CD14-positive monocyte (primary cell): ENCODE data around the gene BMP7. TPM values are rescaled to one million over a fixed set of nuclear protein-coding genes. Genes with fewer than 3 reads are reported as not detected.
A peak's percentile ranks its signal among the peaks of the same experiment; 100 is the strongest.

ENCODE experiments used
- DNase-seq, 3 donors: peaks; one replicate each; pipeline ENCODE4 v3.0.0-alpha.2; 2011 to 2022
- H2AFZ ChIP-seq: 2 replicates; pipeline ENCODE4 v1.6.0; 2012; ENCODE audit warnings: mild to moderate bottlenecking, low read depth, low read length, inconsistent platforms; ENCODE audit not compliant: insufficient read depth, poor library complexity, severe bottlenecking
- H3K27ac ChIP-seq, 2 donors: 1 replicate in 1 of 2; 2 replicates in 1 of 2; pipeline ENCODE4 v1.5.1; 2012 to 2013; ENCODE audit warnings: low read length in 2 of 2, control low read depth in 1 of 2, inconsistent platforms in 1 of 2, low read depth in 1 of 2, mild to moderate bottlenecking in 1 of 2
- H3K27me3 ChIP-seq, 2 donors: one replicate each; pipeline versions ENCODE4 v1.6.0 to v1.6.1; 2011 to 2013; ENCODE audit warnings: low read length in 2 of 2; ENCODE audit not compliant: control insufficient read depth in 2 of 2, insufficient read depth in 2 of 2
- H3K36me3 ChIP-seq, 2 donors: replicated peaks in 1 of 2; 1 replicate in 1 of 2; 2 replicates in 1 of 2; pipeline versions ENCODE4 v1.5.1 to v1.6.1; 2012 to 2013; ENCODE audit warnings: low read length in 2 of 2, control low read depth in 1 of 2, inconsistent platforms in 1 of 2, mild to moderate bottlenecking in 1 of 2; ENCODE audit not compliant: insufficient read depth in 2 of 2, control insufficient read depth in 1 of 2
- H3K4me1 ChIP-seq, 2 donors: 1 replicate in 1 of 2; 2 replicates in 1 of 2; pipeline versions ENCODE4 v1.5.1 to v1.6.1; 2012 to 2013; ENCODE audit warnings: low read length in 2 of 2, control low read depth in 1 of 2, inconsistent platforms in 1 of 2, mild to moderate bottlenecking in 1 of 2, moderate library complexity in 1 of 2; ENCODE audit not compliant: insufficient read depth in 2 of 2, control insufficient read depth in 1 of 2
- H3K4me2 ChIP-seq: replicated peaks from 2 replicates; pipeline ENCODE3; 2012; ENCODE audit warnings: low read length, moderate library complexity, mild to moderate bottlenecking; ENCODE audit not compliant: poor library complexity, severe bottlenecking; ENCODE audit errors: extremely low read depth
- H3K4me3 ChIP-seq, 3 experiments: fragments of 200-600 bp in 1 of 3; sonication (generic) in 1 of 3; replicated peaks in 1 of 3; 1 replicate in 2 of 3; 2 replicates in 1 of 3; pipeline ENCODE4 v1.5.1; 2011 to 2013; ENCODE audit warnings: low read length in 3 of 3, mild to moderate bottlenecking in 3 of 3, control low read depth in 2 of 3, low read depth in 2 of 3, inconsistent platforms in 1 of 3, moderate library complexity in 1 of 3
- H3K79me2 ChIP-seq: 2 replicates; pipeline ENCODE4 v1.6.0; 2012; ENCODE audit warnings: mild to moderate bottlenecking, control low read depth, inconsistent platforms, low read length, moderate library complexity; ENCODE audit not compliant: insufficient read depth
- H3K9ac ChIP-seq: 2 replicates; pipeline ENCODE4 v1.6.0; 2017; ENCODE audit warnings: low read length, mild to moderate bottlenecking; ENCODE audit not compliant: insufficient read depth, poor library complexity, severe bottlenecking
- H3K9me3 ChIP-seq, 2 donors: replicated peaks in 1 of 2; 1 replicate in 1 of 2; 2 replicates in 1 of 2; pipeline versions ENCODE4 v1.5.1 to v1.6.1; 2012 to 2013; ENCODE audit warnings: low read length in 2 of 2, control low read depth in 1 of 2; ENCODE audit not compliant: control insufficient read depth in 1 of 2, insufficient read depth in 1 of 2
- H4K20me1 ChIP-seq: 2 replicates; pipeline ENCODE4 v1.6.0; 2012; ENCODE audit warnings: mild to moderate bottlenecking, low read length, control low read depth, moderate library complexity; ENCODE audit not compliant: insufficient read depth
- H3K27ac Mint-ChIP-seq, 7 donors: one replicate each; pipeline ENCODE4 v1.8.0; 2020; ENCODE audit warnings: mild to moderate bottlenecking in 7 of 7, mixed read lengths in 7 of 7, moderate library complexity in 6 of 7, inconsistent platforms in 2 of 7
- H3K27me3 Mint-ChIP-seq, 3 donors: one replicate each; pipeline ENCODE4 v1.8.0; 2021 to 2022; ENCODE audit warnings: low read depth in 3 of 3, mild to moderate bottlenecking in 3 of 3, mixed read lengths in 3 of 3, moderate library complexity in 3 of 3, inconsistent platforms in 1 of 3
- H3K36me3 Mint-ChIP-seq, 2 donors: one replicate each; pipeline ENCODE4 v1.8.0; 2020; ENCODE audit warnings: mixed read lengths in 2 of 2, inconsistent platforms in 1 of 2, mild to moderate bottlenecking in 1 of 2
- H3K4me1 Mint-ChIP-seq: one replicate; pipeline ENCODE4 v1.8.0; 2020; ENCODE audit warnings: mild to moderate bottlenecking, mixed read lengths
- H3K4me3 Mint-ChIP-seq, 2 donors: one replicate each; pipeline ENCODE4 v1.8.0; 2020; ENCODE audit warnings: mild to moderate bottlenecking in 2 of 2, mixed read lengths in 2 of 2, moderate library complexity in 1 of 2
- H3K9me3 Mint-ChIP-seq, 7 donors: one replicate each; pipeline ENCODE4 v1.8.0; 2020 to 2022; ENCODE audit warnings: mixed read lengths in 7 of 7, mild to moderate bottlenecking in 6 of 7, moderate library complexity in 6 of 7, inconsistent platforms in 2 of 7
- WGBS: methylation state at CpG from one replicate; pipeline ENCODE4 v1.1.5; 2013; ENCODE audit warnings: missing lambda C conversion rate; ENCODE audit not compliant: insufficient coverage; 5-methylcytosine and 5-hydroxymethylcytosine counted together
- intact Hi-C, 2 donors: fragments of 100-400 bp; cut with micrococcal nuclease; formaldehyde crosslinking; loops; one replicate each; pipeline versions ENCODE4 v1.15.0 to v1.15.1; 2023
- polyA plus RNA-seq, 3 donors: library from polyadenylated mRNA; depleted of rRNA in 1 of 3; unstranded in 2 of 3; stranded (reverse) in 1 of 3; fragments of 300-500 nt in 2 of 3; fragments of >200 nt in 1 of 3; fragmentation: Illumina TruSeq in 2 of 3; gene quantifications; 1 replicate in 2 of 3; 2 replicates in 1 of 3; pipeline ENCODE4 v1.2.3, GENCODE V29; 2012 to 2021
- TF ChIP-seq, protein P1 (sequence below): fragments of 200-600 bp; IDR thresholded peaks from one replicate; pipeline ENCODE4 v1.8.0; 2022; ENCODE audit warnings: antibody characterized with exemption, mild to moderate bottlenecking

The BMP7 gene
- polyA plus RNA-seq, 3 donors = not detected

DNA sequence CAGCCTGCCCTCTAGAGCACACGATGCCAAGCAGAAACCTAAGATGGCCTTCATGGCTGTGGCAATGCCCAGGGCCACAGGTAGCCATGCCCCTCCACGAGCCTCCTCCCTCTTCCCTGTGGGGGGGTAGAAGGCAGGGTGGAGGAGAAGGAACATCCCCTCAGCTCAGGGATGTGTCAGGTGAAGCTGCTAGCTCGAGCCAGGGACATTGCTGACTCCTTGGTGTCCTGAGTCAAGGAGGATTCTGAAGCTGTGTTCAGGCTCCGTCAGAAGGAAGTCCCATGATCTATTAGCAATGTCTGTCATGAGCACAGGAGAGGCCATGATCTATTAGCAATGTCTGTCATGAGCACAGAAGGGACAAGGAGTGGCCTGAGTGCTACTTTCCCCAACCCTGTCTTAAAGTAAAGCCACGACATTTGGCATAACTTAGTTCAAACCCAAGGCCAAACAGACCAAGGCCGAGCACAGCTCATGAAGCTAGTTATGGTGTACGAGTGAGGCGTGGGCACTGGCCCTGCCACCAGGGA is 87.8 kb downstream of the BMP7 start:
- Histone ChIP-seq H3K9me3 (no peaks in the 10 kb centered on the region), H4K20me1 (no peaks in the 10 kb centered on the region), H3K36me3 (no peaks in the 10 kb centered on the region), H3K9ac (no peak overlapping the region), H3K79me2 (no peaks in the 10 kb centered on the region), H3K4me3 (no peak overlapping the region), H3K27ac (no peak overlapping the region), H2AFZ (no peak overlapping the region), H3K4me1 (no peaks in the 10 kb centered on the region), H3K27me3 (no peaks in the 10 kb centered on the region), H3K4me2 (no peak overlapping the region)
- TF ChIP-seq, protein P1, sequence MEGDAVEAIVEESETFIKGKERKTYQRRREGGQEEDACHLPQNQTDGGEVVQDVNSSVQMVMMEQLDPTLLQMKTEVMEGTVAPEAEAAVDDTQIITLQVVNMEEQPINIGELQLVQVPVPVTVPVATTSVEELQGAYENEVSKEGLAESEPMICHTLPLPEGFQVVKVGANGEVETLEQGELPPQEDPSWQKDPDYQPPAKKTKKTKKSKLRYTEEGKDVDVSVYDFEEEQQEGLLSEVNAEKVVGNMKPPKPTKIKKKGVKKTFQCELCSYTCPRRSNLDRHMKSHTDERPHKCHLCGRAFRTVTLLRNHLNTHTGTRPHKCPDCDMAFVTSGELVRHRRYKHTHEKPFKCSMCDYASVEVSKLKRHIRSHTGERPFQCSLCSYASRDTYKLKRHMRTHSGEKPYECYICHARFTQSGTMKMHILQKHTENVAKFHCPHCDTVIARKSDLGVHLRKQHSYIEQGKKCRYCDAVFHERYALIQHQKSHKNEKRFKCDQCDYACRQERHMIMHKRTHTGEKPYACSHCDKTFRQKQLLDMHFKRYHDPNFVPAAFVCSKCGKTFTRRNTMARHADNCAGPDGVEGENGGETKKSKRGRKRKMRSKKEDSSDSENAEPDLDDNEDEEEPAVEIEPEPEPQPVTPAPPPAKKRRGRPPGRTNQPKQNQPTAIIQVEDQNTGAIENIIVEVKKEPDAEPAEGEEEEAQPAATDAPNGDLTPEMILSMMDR = no peak
- intact Hi-C loops = no loop called here
- Mint-ChIP-seq H3K27me3 (peaks cover 11 to 22% (median 13%) of the 10 kb centered on the region in 3 donors), H3K4me1 (no peaks in the 10 kb centered on the region), H3K9me3 (peaks cover 0 to 6% (median 0%) of the 10 kb centered on the region in 7 donors), H3K36me3 (no peaks in the 10 kb centered on the region), H3K27ac (no peak overlapping the region), H3K4me3 (no peak overlapping the region)
- 91% methylated on average over 6 of the region's 8 CpGs for WGBS
- no peak for DNase-seq

DNA sequence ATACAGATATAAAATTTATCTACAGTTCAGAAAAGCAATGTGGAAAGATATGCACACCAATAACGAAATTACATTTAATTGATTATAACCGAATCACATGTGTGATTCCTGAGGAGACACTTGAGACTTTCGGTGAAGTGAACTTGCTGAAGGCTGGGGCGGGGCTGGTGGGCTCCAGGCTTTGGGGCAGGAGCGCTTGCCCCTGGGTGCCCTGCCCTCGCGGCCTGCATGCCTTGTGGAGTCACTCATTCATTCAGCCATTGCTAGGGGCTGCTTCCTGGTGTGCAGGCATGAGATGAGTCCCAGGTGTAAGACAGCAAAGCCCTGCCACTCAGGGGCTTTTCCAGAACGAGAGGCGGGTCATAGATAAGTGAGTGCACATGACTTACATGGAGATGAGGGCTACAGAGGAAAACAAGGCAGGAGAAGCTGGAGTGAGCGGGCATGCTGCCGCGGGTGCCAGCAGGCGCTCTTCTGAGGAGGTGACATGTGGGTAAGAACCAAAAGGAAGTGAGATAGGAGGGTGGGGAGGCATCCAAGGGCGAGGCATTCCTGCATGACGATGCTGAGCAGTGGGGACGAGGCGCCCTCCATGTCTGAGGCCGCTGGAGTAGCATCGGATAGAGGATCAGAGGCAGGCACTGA is 88.7 kb downstream of the BMP7 start:
- H3K4me2 ChIP-seq = no peak overlapping the region
- H3K36me3 Mint-ChIP-seq = no peaks in the 10 kb centered on the region
- no peak overlapping the region for H3K4me3 ChIP-seq
- H3K9me3 Mint-ChIP-seq = peaks cover 0 to 6% (median 0%) of the 10 kb centered on the region in 7 donors
- no peak for DNase-seq
- no peaks in the 10 kb centered on the region for H3K9me3 ChIP-seq
- no peak overlapping the region for H3K9ac ChIP-seq
- H3K36me3 ChIP-seq = no peaks in the 10 kb centered on the region
- H3K4me1 ChIP-seq = no peaks in the 10 kb centered on the region
- H3K27ac ChIP-seq = no peak overlapping the region
- H3K4me1 Mint-ChIP-seq = no peaks in the 10 kb centered on the region
- H3K4me3 Mint-ChIP-seq = peak overlapping the region in 1 of 2 donors; percentile 10
- TF ChIP-seq, protein P1 = no peak
- H4K20me1 ChIP-seq = no peaks in the 10 kb centered on the region
- H2AFZ ChIP-seq = no peak overlapping the region
- H3K79me2 ChIP-seq = no peaks in the 10 kb centered on the region
- no peaks in the 10 kb centered on the region for H3K27me3 ChIP-seq
- H3K27ac Mint-ChIP-seq = peak overlapping the region in 1 of 7 donors; percentile 6
- WGBS = 78% methylated on average over 17 of the region's 19 CpGs
- peaks cover 11 to 19% (median 13%) of the 10 kb centered on the region in 3 donors for H3K27me3 Mint-ChIP-seq
- intact Hi-C loops = no loop called here
